ENCODE data around the gene CLASP2.

DNA sequence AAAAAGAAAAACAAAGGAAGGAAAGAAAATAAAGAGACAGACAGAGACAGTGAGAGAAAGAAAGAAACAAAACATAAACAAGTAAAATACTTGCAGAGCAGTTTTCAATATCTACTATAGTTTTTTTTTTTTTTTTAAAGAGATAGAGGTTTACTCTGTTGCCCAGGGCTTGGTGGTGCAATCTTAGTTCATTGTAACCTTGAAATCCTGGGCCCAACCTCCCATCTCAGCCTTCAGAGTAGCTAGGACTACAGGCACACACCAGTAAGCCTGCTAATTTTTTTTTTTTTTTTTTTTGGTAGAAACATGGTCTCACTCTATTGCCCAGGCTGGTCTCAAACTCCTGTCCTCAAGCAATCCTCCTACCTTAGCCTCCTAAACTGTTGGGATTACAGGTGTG lies 23.1 kb downstream of the CLASP2 start:
- TF ChIP-seq, protein P1, sequence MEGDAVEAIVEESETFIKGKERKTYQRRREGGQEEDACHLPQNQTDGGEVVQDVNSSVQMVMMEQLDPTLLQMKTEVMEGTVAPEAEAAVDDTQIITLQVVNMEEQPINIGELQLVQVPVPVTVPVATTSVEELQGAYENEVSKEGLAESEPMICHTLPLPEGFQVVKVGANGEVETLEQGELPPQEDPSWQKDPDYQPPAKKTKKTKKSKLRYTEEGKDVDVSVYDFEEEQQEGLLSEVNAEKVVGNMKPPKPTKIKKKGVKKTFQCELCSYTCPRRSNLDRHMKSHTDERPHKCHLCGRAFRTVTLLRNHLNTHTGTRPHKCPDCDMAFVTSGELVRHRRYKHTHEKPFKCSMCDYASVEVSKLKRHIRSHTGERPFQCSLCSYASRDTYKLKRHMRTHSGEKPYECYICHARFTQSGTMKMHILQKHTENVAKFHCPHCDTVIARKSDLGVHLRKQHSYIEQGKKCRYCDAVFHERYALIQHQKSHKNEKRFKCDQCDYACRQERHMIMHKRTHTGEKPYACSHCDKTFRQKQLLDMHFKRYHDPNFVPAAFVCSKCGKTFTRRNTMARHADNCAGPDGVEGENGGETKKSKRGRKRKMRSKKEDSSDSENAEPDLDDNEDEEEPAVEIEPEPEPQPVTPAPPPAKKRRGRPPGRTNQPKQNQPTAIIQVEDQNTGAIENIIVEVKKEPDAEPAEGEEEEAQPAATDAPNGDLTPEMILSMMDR (conservative IDR thresholded peaks at IDR 0.05; ENCODE audit: low read length), result no peak
- TF ChIP-seq EZH2phosphoT487 (IDR thresholded peaks at IDR 0.05; ENCODE audit: borderline replicate concordance), result no peak

Data from Loucy (cell line).